Mesendoderm (in vitro differentiated cells): ENCODE data around the gene NBPF8. TPM values are rescaled to one million over a fixed set of nuclear protein-coding genes. Genes with fewer than 3 reads are reported as not detected.
"Not testable (repeated sequence)": the region's sequence is repeated elsewhere in the genome, so short reads cannot be mapped to it uniquely, and the experiment has no call there.

ENCODE experiments used
- DNase-seq: peaks from one replicate; pipeline ENCODE4 v3.0.0; 2013
- H2AK5ac ChIP-seq: 2 replicates; pipeline ENCODE4 v1.6.1; 2013; ENCODE audit warnings: low read length, inconsistent platforms
- H2BK120ac ChIP-seq: 2 replicates; pipeline ENCODE4 v1.6.1; 2013; ENCODE audit warnings: low read depth, mild to moderate bottlenecking, low read length, moderate library complexity, mixed read lengths
- H2BK15ac ChIP-seq: replicated peaks from 2 replicates; pipeline ENCODE4 v1.6.1; 2013; ENCODE audit warnings: low read depth, mild to moderate bottlenecking, moderate library complexity
- H2BK5ac ChIP-seq: 2 replicates; pipeline ENCODE4 v1.6.1; 2013; ENCODE audit warnings: low read length, inconsistent platforms
- H3K18ac ChIP-seq: 2 replicates; pipeline ENCODE4 v1.6.1; 2013; ENCODE audit warnings: mild to moderate bottlenecking, low read length, mixed read lengths
- H3K23ac ChIP-seq: one replicate; pipeline ENCODE4 v1.6.1; 2013; ENCODE audit warnings: low read length
- H3K27ac ChIP-seq: 2 replicates; pipeline ENCODE4 v1.5.1; 2013; ENCODE audit warnings: low read depth, mild to moderate bottlenecking, inconsistent platforms, low read length, moderate library complexity
- H3K27me3 ChIP-seq: 2 replicates; pipeline ENCODE4 v1.6.1; 2013; ENCODE audit warnings: low read length, control low read depth, mild to moderate bottlenecking, inconsistent platforms; ENCODE audit not compliant: insufficient read depth, poor library complexity
- H3K36me3 ChIP-seq: 2 replicates; pipeline ENCODE4 v1.6.1; 2013; ENCODE audit warnings: low read length, inconsistent platforms; ENCODE audit not compliant: control insufficient read depth, insufficient read depth
- H3K4ac ChIP-seq: one replicate; pipeline ENCODE4 v1.6.1; 2013; ENCODE audit warnings: low read depth, mild to moderate bottlenecking, low read length, moderate library complexity
- H3K4me1 ChIP-seq: 2 replicates; pipeline ENCODE4 v1.6.1; 2013; ENCODE audit warnings: low read depth, low read length, inconsistent platforms; ENCODE audit not compliant: control insufficient read depth
- H3K4me2 ChIP-seq: 2 replicates; pipeline ENCODE4 v1.6.1; 2013; ENCODE audit warnings: low read length
- H3K4me3 ChIP-seq: 2 replicates; pipeline ENCODE4 v1.5.1; 2013; ENCODE audit warnings: mild to moderate bottlenecking, low read length
- H3K56ac ChIP-seq: one replicate; pipeline ENCODE4 v1.6.1; 2013; ENCODE audit warnings: low read length
- H3K79me1 ChIP-seq: 2 replicates; pipeline ENCODE4 v1.6.1; 2013; ENCODE audit warnings: low read length, inconsistent platforms
- H3K79me2 ChIP-seq: 2 replicates; pipeline ENCODE4 v1.6.1; 2013; ENCODE audit warnings: mild to moderate bottlenecking, low read length; ENCODE audit not compliant: control insufficient read depth, insufficient read depth
- H3K9ac ChIP-seq: 2 replicates; pipeline ENCODE4 v1.6.1; 2013; ENCODE audit warnings: low read length, inconsistent platforms
- H4K5ac ChIP-seq: one replicate; pipeline ENCODE4 v1.6.1; 2013; ENCODE audit warnings: low read length
- H4K8ac ChIP-seq: one replicate; pipeline ENCODE4 v1.6.1; 2013; ENCODE audit warnings: low read depth, mild to moderate bottlenecking, control low read depth, low read length, moderate library complexity
- WGBS: extraction: QIAGEN DNeasy Blood & Tissue Kit; methylation state at CpG from one replicate; pipeline ENCODE4 v1.1.7; 2013; ENCODE audit warnings: low lambda C conversion rate, missing lambda C conversion rate; ENCODE audit not compliant: insufficient coverage; ENCODE audit errors: extremely low coverage; 5-methylcytosine and 5-hydroxymethylcytosine counted together
- polyA plus RNA-seq, 2 experiments: library from polyadenylated mRNA; stranded (reverse); fragments of 200-250 nt; gene quantifications; one replicate each; pipeline ENCODE4 v1.2.3, GENCODE V29; 2013

The NBPF8 gene
- polyA plus RNA-seq (2013, experiment 1 of 2) = 1.5 TPM
- 1.5 TPM for polyA plus RNA-seq (2013, experiment 2 of 2)

GRCh38 chr1:120414911-120415480 lies at the start of gene NBPF8:
NBPF8 (plus strand) TSS chr1:120415035; CDS start chr1:120436523, 21,488 bp downstream.
- H3K27me3 ChIP-seq, H3K79me1 ChIP-seq, H4K8ac ChIP-seq, H3K4me3 ChIP-seq, H3K79me2 ChIP-seq, H3K23ac ChIP-seq, H4K5ac ChIP-seq, H3K4me2 ChIP-seq, H3K36me3 ChIP-seq, H3K27ac ChIP-seq, H2BK120ac ChIP-seq, H2AK5ac ChIP-seq, H2BK5ac ChIP-seq, H3K4ac ChIP-seq, H3K4me1 ChIP-seq, H2BK15ac ChIP-seq, H3K18ac ChIP-seq: not testable (repeated sequence)
- DNase-seq = peak; percentile 65
- Histone ChIP-seq H3K9ac (peak within 1 kb of the TSS; percentile 45), H3K56ac (peak within 1 kb of the TSS; percentile 37)
- no CpG with 5 or more reads among the region's 64 CpGs for WGBS

- not testable (repeated sequence) for H3K4ac ChIP-seq, H3K23ac ChIP-seq
These were observed 47.1 kb upstream of the NBPF8 start for GRCh38 chr1:120367709-120368108.

GRCh38 chr1:120386651-120387050 lies 28.2 kb upstream of the NBPF8 start:
- H2AK5ac ChIP-seq, H3K18ac ChIP-seq, H3K56ac ChIP-seq, H3K27me3 ChIP-seq, H3K36me3 ChIP-seq, H2BK15ac ChIP-seq, H3K4me1 ChIP-seq, H3K27ac ChIP-seq, H3K79me2 ChIP-seq, H3K4me2 ChIP-seq, H3K4me3 ChIP-seq, H3K23ac ChIP-seq, H4K5ac ChIP-seq, H2BK120ac ChIP-seq, H3K9ac ChIP-seq, H3K79me1 ChIP-seq, DNase-seq, H2BK5ac ChIP-seq, H4K8ac ChIP-seq, H3K4ac ChIP-seq: not testable (repeated sequence)
- no CpG with 5 or more reads among the region's 5 CpGs for WGBS

More at GRCh38 chr1:120367709-120368108, 47.1 kb upstream of the NBPF8 start:
- H3K9ac ChIP-seq, H2BK120ac ChIP-seq, H3K27me3 ChIP-seq, H3K4me1 ChIP-seq, H3K27ac ChIP-seq, H4K5ac ChIP-seq, H2AK5ac ChIP-seq, H3K4me3 ChIP-seq, H2BK5ac ChIP-seq, H3K36me3 ChIP-seq, DNase-seq, H3K56ac ChIP-seq, H3K4me2 ChIP-seq, H3K79me2 ChIP-seq, H3K18ac ChIP-seq, H2BK15ac ChIP-seq, H3K79me1 ChIP-seq, H4K8ac ChIP-seq: not testable (repeated sequence)
- no CpG with 5 or more reads among the region's 6 CpGs for WGBS

GRCh38 chr1:120388597-120389126 lies 26.2 kb upstream of the NBPF8 start:
- not testable (repeated sequence) for H2BK15ac ChIP-seq, H3K23ac ChIP-seq, H2BK120ac ChIP-seq, H3K4ac ChIP-seq, H4K5ac ChIP-seq, H3K36me3 ChIP-seq, H3K9ac ChIP-seq, H3K4me2 ChIP-seq, H2AK5ac ChIP-seq, H3K18ac ChIP-seq, H3K27ac ChIP-seq, H4K8ac ChIP-seq, H3K27me3 ChIP-seq, H3K79me1 ChIP-seq, H3K79me2 ChIP-seq, H3K4me1 ChIP-seq, H3K4me3 ChIP-seq, H2BK5ac ChIP-seq, H3K56ac ChIP-seq
- peak; percentile 72 for DNase-seq
- no CpG with 5 or more reads among the region's 29 CpGs for WGBS

- not testable (repeated sequence) for H3K4me3 ChIP-seq, H3K36me3 ChIP-seq, H3K79me2 ChIP-seq, H3K4me2 ChIP-seq, H3K4ac ChIP-seq, H3K27ac ChIP-seq, H3K18ac ChIP-seq, H2BK120ac ChIP-seq, H3K79me1 ChIP-seq, DNase-seq, H2AK5ac ChIP-seq, H3K27me3 ChIP-seq, H3K4me1 ChIP-seq, H3K56ac ChIP-seq, H3K23ac ChIP-seq, H4K5ac ChIP-seq, H2BK15ac ChIP-seq, H2BK5ac ChIP-seq, H4K8ac ChIP-seq, H3K9ac ChIP-seq
- no CpG with 5 or more reads among the region's 4 CpGs for WGBS
These were observed 23.5 kb upstream of the NBPF8 start for GRCh38 chr1:120391365-120391764.
